ENCODE data around the gene S100P. TPM values are rescaled to one million over a fixed set of nuclear protein-coding genes. Genes with fewer than 3 reads are reported as not detected.
"Not testable (repeated sequence)": the region's sequence is repeated elsewhere in the genome, so short reads cannot be mapped to it uniquely, and the experiment has no call there.

Gene S100P
- polyA plus RNA-seq (ENCODE audit: insufficient read length in 3 of 3): 10 to 100 TPM in 1 of 3 donors, 1 to 10 TPM in 2; 5.4 to 11.8 (median 7.3) TPM
- long read RNA-seq, donor 1, partial matches to known transcripts: 0 of 1 reads
- long read RNA-seq, donor 1, other reads (novel, unspliced or antisense): 0 of 1 reads
- long read RNA-seq, donor 2, transcript S100P-201 (2 exons, 1,279 nt): major isoform, 6 of 6 reads
- long read RNA-seq, donor 2, partial matches to known transcripts: 0 of 6 reads
- long read RNA-seq, donor 2, other reads (novel, unspliced or antisense): 0 of 6 reads
- long read RNA-seq, donor 3, transcript S100P-201 (2 exons, 1,279 nt): major isoform, 6 of 6 reads
- long read RNA-seq, donor 3, partial matches to known transcripts: 0 of 6 reads
- long read RNA-seq, donor 3, other reads (novel, unspliced or antisense): 0 of 6 reads
- long read RNA-seq, donor 4, transcript S100P-201 (2 exons, 1,279 nt): major isoform, 8 of 8 reads
- long read RNA-seq, donor 4, partial matches to known transcripts: 0 of 8 reads
- long read RNA-seq, donor 4, other reads (novel, unspliced or antisense): 0 of 8 reads
- long read RNA-seq, donor 5: 0 reads
- long read RNA-seq, donor 6: 0 reads
- long read RNA-seq, donor 7, transcript S100P-201 (2 exons, 1,279 nt): major isoform, 5 of 5 reads
- long read RNA-seq, donor 7, partial matches to known transcripts: 0 of 5 reads
- long read RNA-seq, donor 7, other reads (novel, unspliced or antisense): 0 of 5 reads
- long read RNA-seq, donor 8: 0 reads
- long read RNA-seq, donor 9, transcript S100P-201 (2 exons, 1,279 nt): major isoform, 6 of 6 reads
- long read RNA-seq, donor 9, partial matches to known transcripts: 0 of 6 reads
- long read RNA-seq, donor 9, other reads (novel, unspliced or antisense): 0 of 6 reads
- long read RNA-seq, donor 10, transcript S100P-201 (2 exons, 1,279 nt): major isoform, 7 of 7 reads
- long read RNA-seq, donor 10, partial matches to known transcripts: 0 of 7 reads
- long read RNA-seq, donor 10, other reads (novel, unspliced or antisense): 0 of 7 reads
- long read RNA-seq, donor 11: 0 reads
- long read RNA-seq, donor 12: 0 reads
- long read RNA-seq, donor 13: 0 reads
- long read RNA-seq, donor 14, partial matches to known transcripts: 0 of 1 reads
- long read RNA-seq, donor 14, other reads (novel, unspliced or antisense): 0 of 1 reads
- long read RNA-seq, donor 15, partial matches to known transcripts: 0 of 2 reads
- long read RNA-seq, donor 15, other reads (novel, unspliced or antisense): 0 of 2 reads
- long read RNA-seq, donor 16, transcript S100P-201 (2 exons, 1,279 nt): major isoform, 20 of 20 reads
- long read RNA-seq, donor 16, partial matches to known transcripts: 0 of 20 reads
- long read RNA-seq, donor 16, other reads (novel, unspliced or antisense): 0 of 20 reads

GRCh38 chr4:6693231-6694176, at the start of gene S100P:
Gene S100P (plus strand): TSS chr4:6693878. CDS start chr4:6693933, 55 bp downstream.
- DNase-seq (ENCODE audit: extremely low read depth in 1 of 11, low read depth in 9 of 11, low spot score in 4 of 11): no peak

- DNase-seq (ENCODE audit: extremely low read depth in 1 of 11, low read depth in 9 of 11, low spot score in 4 of 11): no peak
Observed at GRCh38 chr4:6644792-6645530, 48.7 kb upstream of the S100P start.

GRCh38 chr4:6647169-6647568, 46.5 kb upstream of the S100P start:
- no peak for DNase-seq (ENCODE audit: extremely low read depth in 1 of 11, low read depth in 9 of 11, low spot score in 4 of 11)

- DNase-seq (ENCODE audit: extremely low read depth in 1 of 11, low read depth in 9 of 11, low spot score in 4 of 11): no peak
Observed at GRCh38 chr4:6647582-6648230, 46.0 kb upstream of the S100P start.

- no peak for DNase-seq (ENCODE audit: extremely low read depth in 1 of 11, low read depth in 9 of 11, low spot score in 4 of 11)
Observed at GRCh38 chr4:6649216-6649615, 44.5 kb upstream of the S100P start.

- DNase-seq (ENCODE audit: extremely low read depth in 1 of 11, low read depth in 9 of 11, low spot score in 4 of 11): not testable (repeated sequence)
Observed at GRCh38 chr4:6654211-6654610, 39.5 kb upstream of the S100P start.

GRCh38 chr4:6655291-6655690, 38.4 kb upstream of the S100P start:
- not testable (repeated sequence) for DNase-seq (ENCODE audit: extremely low read depth in 1 of 11, low read depth in 9 of 11, low spot score in 4 of 11)

GRCh38 chr4:6655924-6656323, 37.8 kb upstream of the S100P start:
- no peak for DNase-seq (ENCODE audit: extremely low read depth in 1 of 11, low read depth in 9 of 11, low spot score in 4 of 11)

GRCh38 chr4:6657242-6658208, 36.2 kb upstream of the S100P start:
- no peak for DNase-seq (ENCODE audit: extremely low read depth in 1 of 11, low read depth in 9 of 11, low spot score in 4 of 11)

- DNase-seq (ENCODE audit: extremely low read depth in 1 of 11, low read depth in 9 of 11, low spot score in 4 of 11): no peak
Observed at GRCh38 chr4:6658209-6658595, 35.5 kb upstream of the S100P start.

- peak in 1 of 11 donors; percentile 41 for DNase-seq (ENCODE audit: extremely low read depth in 1 of 11, low read depth in 9 of 11, low spot score in 4 of 11)
Observed at GRCh38 chr4:6658597-6659075, 35.0 kb upstream of the S100P start.

GRCh38 chr4:6659897-6660296, 33.8 kb upstream of the S100P start:
- DNase-seq (ENCODE audit: extremely low read depth in 1 of 11, low read depth in 9 of 11, low spot score in 4 of 11): no peak

GRCh38 chr4:6660430-6660829, 33.2 kb upstream of the S100P start:
- DNase-seq (ENCODE audit: extremely low read depth in 1 of 11, low read depth in 9 of 11, low spot score in 4 of 11): no peak

- DNase-seq (ENCODE audit: extremely low read depth in 1 of 11, low read depth in 9 of 11, low spot score in 4 of 11): no peak
Observed at GRCh38 chr4:6662591-6662990, 31.1 kb upstream of the S100P start.

- DNase-seq (ENCODE audit: extremely low read depth in 1 of 11, low read depth in 9 of 11, low spot score in 4 of 11): no peak
Observed at GRCh38 chr4:6663596-6664393, 29.9 kb upstream of the S100P start.
